Mesenchymal stem cell (in vitro differentiated cells and primary cell): ENCODE measurements around the gene GCG. TPM values are rescaled to one million over a fixed set of nuclear protein-coding genes. Genes with fewer than 3 reads are reported as not detected.
A peak's percentile ranks its signal among the peaks of the same experiment; 100 is the strongest.

Experiments
- DNase-seq: peaks from one replicate; pipeline ENCODE4 v3.0.0-alpha.2; 2013
- H2AFZ ChIP-seq: one replicate; pipeline ENCODE4 v1.6.1; 2013; ENCODE audit warnings: low read depth, mild to moderate bottlenecking, control low read depth, inconsistent platforms, low read length, moderate library complexity
- H2AK5ac ChIP-seq: 2 replicates; pipeline ENCODE4 v1.6.1; 2013; ENCODE audit warnings: low read length, moderate library complexity, mild to moderate bottlenecking, inconsistent platforms; ENCODE audit not compliant: severe bottlenecking
- H2BK120ac ChIP-seq: one replicate; pipeline ENCODE4 v1.6.1; 2013; ENCODE audit warnings: low read depth, mild to moderate bottlenecking, inconsistent platforms, low read length, moderate library complexity
- H2BK12ac ChIP-seq, 2 experiments: one replicate each; pipeline ENCODE4 v1.6.1; 2013; ENCODE audit warnings: inconsistent platforms in 2 of 2, low read length in 2 of 2, mild to moderate bottlenecking in 2 of 2, moderate library complexity in 2 of 2, control low read depth in 1 of 2
- H2BK15ac ChIP-seq: one replicate; pipeline ENCODE4 v1.6.1; 2013; ENCODE audit warnings: mild to moderate bottlenecking, low read depth, inconsistent platforms; ENCODE audit not compliant: poor library complexity, severe bottlenecking
- H2BK5ac ChIP-seq: 2 replicates; pipeline ENCODE4 v1.6.1; 2013; ENCODE audit warnings: low read depth, mild to moderate bottlenecking, low read length, control low read depth, inconsistent platforms; ENCODE audit not compliant: poor library complexity, severe bottlenecking
- H3K14ac ChIP-seq, 2 experiments: one replicate each; pipeline ENCODE4 v1.6.1; 2013; ENCODE audit warnings: inconsistent platforms in 2 of 2, low read length in 2 of 2, control low read depth in 1 of 2, mild to moderate bottlenecking in 1 of 2, moderate library complexity in 1 of 2
- H3K18ac ChIP-seq, 2 experiments: one replicate each; pipeline ENCODE4 v1.6.1; 2013; ENCODE audit warnings: inconsistent platforms in 2 of 2, low read length in 2 of 2, control low read depth in 1 of 2, low read depth in 1 of 2, mild to moderate bottlenecking in 1 of 2
- H3K23ac ChIP-seq, 2 experiments: one replicate each; pipeline ENCODE4 v1.6.1; 2013; ENCODE audit warnings: inconsistent platforms in 2 of 2, low read length in 2 of 2, mild to moderate bottlenecking in 2 of 2, moderate library complexity in 2 of 2, control low read depth in 1 of 2
- H3K27ac ChIP-seq: 2 replicates; pipeline ENCODE4 v1.5.1; 2013; ENCODE audit warnings: mild to moderate bottlenecking, moderate library complexity, low read length, control low read depth, inconsistent platforms; ENCODE audit not compliant: poor library complexity, severe bottlenecking
- H3K27me3 ChIP-seq, 2 experiments: 2 replicates each; pipeline versions ENCODE4 v1.6.1 to v1.7.0; 2013; ENCODE audit warnings: low read length in 2 of 2, mild to moderate bottlenecking in 2 of 2, moderate library complexity in 2 of 2, control low read depth in 1 of 2, inconsistent platforms in 1 of 2; ENCODE audit not compliant: control insufficient read depth in 1 of 2, insufficient read depth in 1 of 2
- H3K36me3 ChIP-seq, 2 experiments: 2 replicates each; pipeline versions ENCODE4 v1.6.1 to v1.7.0; 2013; ENCODE audit warnings: low read length in 2 of 2, control low read depth in 1 of 2, inconsistent platforms in 1 of 2, low read depth in 1 of 2, mild to moderate bottlenecking in 1 of 2; ENCODE audit not compliant: insufficient read depth in 2 of 2, control insufficient read depth in 1 of 2
- H3K4ac ChIP-seq, 2 experiments: one replicate each; pipeline ENCODE4 v1.6.1; 2013; ENCODE audit warnings: inconsistent platforms in 2 of 2, low read length in 2 of 2, mild to moderate bottlenecking in 2 of 2, moderate library complexity in 2 of 2, control low read depth in 1 of 2, low read depth in 1 of 2
- H3K4me1 ChIP-seq: 2 replicates; pipeline ENCODE4 v1.6.1; 2013; ENCODE audit warnings: low read depth, low read length, control low read depth; ENCODE audit not compliant: control insufficient read depth, insufficient read depth
- H3K4me2 ChIP-seq: 2 replicates; pipeline ENCODE4 v1.6.1; 2013; ENCODE audit warnings: low read length, mild to moderate bottlenecking, inconsistent platforms; ENCODE audit not compliant: poor library complexity, severe bottlenecking
- H3K4me3 ChIP-seq, 2 experiments: 2 replicates each; pipeline versions ENCODE4 v1.5.1 to v1.7.0; 2013; ENCODE audit warnings: low read length in 2 of 2, mild to moderate bottlenecking in 2 of 2, control low read depth in 1 of 2, low read depth in 1 of 2; ENCODE audit not compliant: insufficient read depth in 1 of 2
- H3K79me1 ChIP-seq: replicated peaks from 2 replicates; pipeline ENCODE4 v1.6.1; 2013; ENCODE audit warnings: mild to moderate bottlenecking, control low read depth, low read length, inconsistent platforms; ENCODE audit not compliant: poor library complexity, severe bottlenecking
- H3K9ac ChIP-seq: 2 replicates; pipeline ENCODE4 v1.7.0; 2013; ENCODE audit warnings: mild to moderate bottlenecking, low read length, moderate library complexity
- H3K9me3 ChIP-seq: 2 replicates; pipeline ENCODE4 v1.7.0; 2013; ENCODE audit warnings: mild to moderate bottlenecking, low read length; ENCODE audit not compliant: control insufficient read depth
- H4K8ac ChIP-seq: one replicate; pipeline ENCODE4 v1.6.1; 2013; ENCODE audit warnings: inconsistent platforms, mild to moderate bottlenecking, low read length, moderate library complexity
- H4K91ac ChIP-seq: one replicate; pipeline ENCODE4 v1.6.1; 2013; ENCODE audit warnings: mild to moderate bottlenecking, low read length, inconsistent platforms
- WGBS: methylation state at CpG from one replicate; pipeline ENCODE4 v1.1.7; 2013; ENCODE audit warnings: mixed read lengths; 5-methylcytosine and 5-hydroxymethylcytosine counted together
- polyA plus RNA-seq, 2 experiments: library from polyadenylated mRNA; stranded (reverse); fragments of 200-250 nt; gene quantifications; one replicate each; pipeline ENCODE4 v1.2.3, GENCODE V29; 2013

The GCG gene
- not detected for polyA plus RNA-seq (2013, experiment 1 of 2)
- polyA plus RNA-seq (2013, experiment 2 of 2): not detected

- Histone ChIP-seq H3K4me3 (no peak within 1 kb of the TSS), H4K91ac (no peak within 1 kb of the TSS), H3K4ac (no peak within 1 kb of the TSS), H3K18ac (no peak within 1 kb of the TSS), H2BK120ac (no peak within 1 kb of the TSS), H3K4me1 (peaks cover 2% of the 10 kb centered on the region), H4K8ac (no peak within 1 kb of the TSS), H3K14ac (no peak within 1 kb of the TSS), H3K79me1 (no peaks in the 10 kb centered on the region), H2AK5ac (no peak within 1 kb of the TSS), H3K4me2 (no peak within 1 kb of the TSS), H3K23ac (no peak within 1 kb of the TSS), H3K9me3 (no peaks in the 10 kb centered on the region), H3K36me3 (no peaks in the 10 kb centered on the region), H3K9ac (no peak within 1 kb of the TSS), H2BK12ac (no peak within 1 kb of the TSS), H2AFZ (no peak within 1 kb of the TSS), H2BK5ac (no peak within 1 kb of the TSS), H3K27me3 (no peaks in the 10 kb centered on the region), H3K27ac (no peak within 1 kb of the TSS), H2BK15ac (no peak within 1 kb of the TSS)
- WGBS: 100% methylated on average over 1 of the region's 3 CpGs
- DNase-seq: no peak
These were observed at the start of gene GCG for GRCh38 chr2:162152147-162152546. GCG (minus strand) TSS chr2:162152247; CDS start chr2:162149178, 3,069 bp downstream.

GRCh38 chr2:162200636-162201035 is 48.6 kb upstream of the GCG start:
- Histone ChIP-seq H3K14ac (no peak overlapping the region), H2BK120ac (no peak overlapping the region), H4K8ac (no peak overlapping the region), H2AFZ (no peak overlapping the region), H3K9ac (peak overlapping the region; percentile 2), H4K91ac (no peak overlapping the region), H2BK12ac (no peak overlapping the region), H3K4ac (no peak overlapping the region), H3K9me3 (no peaks in the 10 kb centered on the region), H3K23ac (no peak overlapping the region), H3K27ac (no peak overlapping the region), H3K79me1 (no peaks in the 10 kb centered on the region), H2AK5ac (no peak overlapping the region), H3K36me3 (peaks cover 0 to 100% of the 10 kb centered on the region in 2 experiments), H3K4me2 (no peak overlapping the region), H3K18ac (no peak overlapping the region), H2BK15ac (no peak overlapping the region), H2BK5ac (no peak overlapping the region), H3K27me3 (no peaks in the 10 kb centered on the region), H3K4me3 (no peak overlapping the region), H3K4me1 (peaks cover 5% of the 10 kb centered on the region)
- DNase-seq: no peak
- WGBS: no CpG with 5 or more reads among the region's 1 CpG

- H2BK120ac ChIP-seq: no peak overlapping the region
- H3K79me1 ChIP-seq: no peaks in the 10 kb centered on the region
- no peak overlapping the region for H2BK15ac ChIP-seq
- no peak overlapping the region for H3K14ac ChIP-seq
- no peak overlapping the region for H2AK5ac ChIP-seq
- no peaks in the 10 kb centered on the region for H3K27me3 ChIP-seq
- H3K9me3 ChIP-seq: no peaks in the 10 kb centered on the region
- no peak overlapping the region for H2BK5ac ChIP-seq
- H3K18ac ChIP-seq: no peak overlapping the region
- no CpG with 5 or more reads among the region's 1 CpG for WGBS
- no peak for DNase-seq
- no peak overlapping the region for H2BK12ac ChIP-seq
- no peak overlapping the region for H3K9ac ChIP-seq
- H3K27ac ChIP-seq: no peak overlapping the region
- peaks cover 5% of the 10 kb centered on the region for H3K4me1 ChIP-seq
- no peak overlapping the region for H3K4ac ChIP-seq
- H3K23ac ChIP-seq: no peak overlapping the region
- H4K91ac ChIP-seq: no peak overlapping the region
- no peak overlapping the region for H3K4me2 ChIP-seq
- no peak overlapping the region for H4K8ac ChIP-seq
- H3K4me3 ChIP-seq: no peak overlapping the region
- no peak overlapping the region for H2AFZ ChIP-seq
- peaks cover 0 to 100% of the 10 kb centered on the region in 2 experiments for H3K36me3 ChIP-seq
These were observed 47.9 kb upstream of the GCG start for GRCh38 chr2:162199913-162200312.

GRCh38 chr2:162198239-162198638 is 46.2 kb upstream of the GCG start:
- H2BK120ac ChIP-seq: no peak overlapping the region
- H2AFZ ChIP-seq: no peak overlapping the region
- no peak overlapping the region for H3K4me2 ChIP-seq
- H4K8ac ChIP-seq: no peak overlapping the region
- H2BK15ac ChIP-seq: no peak overlapping the region
- no peak overlapping the region for H3K4ac ChIP-seq
- H3K4me3 ChIP-seq: no peak overlapping the region
- H3K36me3 ChIP-seq: peaks cover 0 to 100% of the 10 kb centered on the region in 2 experiments
- peak; percentile 35 for DNase-seq
- H4K91ac ChIP-seq: no peak overlapping the region
- no peak overlapping the region for H3K9ac ChIP-seq
- no peak overlapping the region for H3K18ac ChIP-seq
- H3K14ac ChIP-seq: peak overlapping the region in 1 of 2 experiments; percentile 26
- H3K27ac ChIP-seq: no peak overlapping the region
- WGBS: 86% methylated on average over 9 of the region's 9 CpGs
- H2BK5ac ChIP-seq: no peak overlapping the region
- no peaks in the 10 kb centered on the region for H3K9me3 ChIP-seq
- H3K23ac ChIP-seq: no peak overlapping the region
- H2BK12ac ChIP-seq: no peak overlapping the region
- H2AK5ac ChIP-seq: no peak overlapping the region
- H3K27me3 ChIP-seq: no peaks in the 10 kb centered on the region
- H3K79me1 ChIP-seq: no peaks in the 10 kb centered on the region
- H3K4me1 ChIP-seq: peaks cover 5% of the 10 kb centered on the region
